HepG2 (cell line): ENCODE results near the gene BCL2A1. TPM values are rescaled to one million over a fixed set of nuclear protein-coding genes. Genes with fewer than 3 reads are reported as not detected.

Source experiments
- ATAC-seq: fragments of 200-7000 bp; cut with Tn5 transposase; 3 replicates; pipeline ENCODE4 v1.9.1; 2020; ENCODE audit warnings: mild to moderate bottlenecking, moderate library complexity
- BruUV-seq: library from RNA; stranded (reverse); fragments of 400-500 nt; replicated peaks from 2 replicates; lab custom pipeline; 2021; lab: Mats Ljungman, UMichigan
- CTCF ChIA-PET: fragments of 300-600 bp; formaldehyde crosslinking; extraction: SDS; loops from one replicate; lab custom pipeline; 2021; ENCODE audit warnings: low total read pairs, inconsistent platforms, low intra/inter-chr PET ratio; lab: Yijun Ruan, JAX
- POLR2A ChIA-PET: fragments of 350-600 bp; sonication (Branson Sonifier 250); formaldehyde crosslinking; loops from one replicate; lab custom pipeline; 2020; ENCODE audit warnings: antibody characterized with exemption, inconsistent platforms; lab: Yijun Ruan, JAX
- DNase-seq: peaks from one replicate; pipeline ENCODE4 v3.0.0-alpha.2; 2015; ENCODE audit warnings: low spot score
- FAIRE-seq: peaks from 3 replicates; lab custom pipeline; 2011; peaks lifted over from hg19 to GRCh38; lab: Jason Lieb, UNC
- H2AFZ ChIP-seq: one replicate; pipeline ENCODE4 v1.6.1; 2011; ENCODE audit warnings: low read length, inconsistent platforms
- H3K27ac ChIP-seq: fragments of 300-600 bp; 3 replicates; pipeline ENCODE4 v1.8.0; 2011; ENCODE audit warnings: mixed run types, mild to moderate bottlenecking, mixed read lengths, low read length, inconsistent platforms; ENCODE audit not compliant: insufficient read depth; ENCODE audit errors: extremely low read length
- H3K27me3 ChIP-seq, 2 experiments: fragments of 200-600 bp in 1 of 2; 2 replicates in 1 of 2; 3 replicates in 1 of 2; pipeline versions ENCODE4 v1.6.0 to v1.8.0; 2011; ENCODE audit warnings: low read length in 2 of 2, mild to moderate bottlenecking in 2 of 2, moderate library complexity in 2 of 2, inconsistent platforms in 1 of 2; ENCODE audit not compliant: insufficient read depth in 2 of 2, control insufficient read depth in 1 of 2
- H3K36me3 ChIP-seq, 2 experiments: fragments of 200-600 bp in 1 of 2; replicated peaks in 1 of 2; 2 replicates in 1 of 2; 3 replicates in 1 of 2; pipeline versions ENCODE4 v1.5.1 to v1.8.0; 2011; ENCODE audit warnings: low read length in 2 of 2, inconsistent platforms in 1 of 2; ENCODE audit not compliant: insufficient read depth in 2 of 2, control insufficient read depth in 1 of 2
- H3K4me1 ChIP-seq: 2 replicates; pipeline ENCODE4 v1.5.1; 2012; ENCODE audit warnings: low read length, inconsistent platforms; ENCODE audit not compliant: insufficient read depth
- H3K4me2 ChIP-seq: 2 replicates; pipeline ENCODE4 v1.6.0; 2011; ENCODE audit warnings: low read depth, low read length, inconsistent platforms
- H3K4me3 ChIP-seq, 3 experiments: fragments of 200-600 bp in 1 of 3; sonication (generic), shearing (Covaris generic) in 1 of 3; replicated peaks in 1 of 3; 2 replicates each; pipeline ENCODE4 v1.5.1; 2011 to 2016; ENCODE audit warnings: low read length in 3 of 3, inconsistent platforms in 2 of 3, low read depth in 2 of 3, mild to moderate bottlenecking in 2 of 3, control low read depth in 1 of 3, mixed read lengths in 1 of 3; ENCODE audit not compliant: insufficient read depth in 1 of 3
- H3K79me2 ChIP-seq: one replicate; pipeline ENCODE4 v1.6.1; 2011; ENCODE audit warnings: low read length, inconsistent platforms; ENCODE audit not compliant: insufficient read depth
- H3K9ac ChIP-seq: 2 replicates; pipeline ENCODE4 v1.6.0; 2011; ENCODE audit warnings: mild to moderate bottlenecking, low read depth, low read length, inconsistent platforms; ENCODE audit not compliant: insufficient read depth
- H3K9me3 ChIP-seq: 2 replicates; pipeline ENCODE4 v1.5.1; 2012; ENCODE audit warnings: mild to moderate bottlenecking, low read length
- H4K20me1 ChIP-seq: 2 replicates; pipeline ENCODE4 v1.6.0; 2011; ENCODE audit warnings: inconsistent platforms, mild to moderate bottlenecking, low read length, moderate library complexity; ENCODE audit not compliant: insufficient read depth
- FOXM1 ChIP-seq: sonication (generic); formaldehyde crosslinking; IDR thresholded peaks from 2 replicates; pipeline ENCODE4 v1.5.0; 2020; ENCODE audit warnings: missing genetic modification reagents
- MAFF ChIP-seq: IDR thresholded peaks from 2 replicates; pipeline ENCODE4 v1.6.1; 2011; ENCODE audit warnings: low read depth, low read length, improper control_type of control experiment
- MAFK ChIP-seq, 2 experiments: IDR thresholded peaks in 1 of 2; conservative IDR thresholded peaks in 1 of 2; 2 replicates each; pipeline ENCODE4 v1.6.1; 2011; ENCODE audit warnings: improper control_type of control experiment in 2 of 2, low read length in 2 of 2
- TGIF2 ChIP-seq: IDR thresholded peaks from 2 replicates; pipeline ENCODE4 v1.6.1; 2016; ENCODE audit warnings: control low read depth, missing compliant biosample characterization
- TOPORS ChIP-seq: sonication (generic); formaldehyde crosslinking; IDR thresholded peaks from 2 replicates; pipeline ENCODE4 v1.8.0; 2023; ENCODE audit warnings: mild to moderate bottlenecking, missing genetic modification reagents
- U2AF1 ChIP-seq: fragments of 200-400 bp; formaldehyde crosslinking; optimal IDR thresholded peaks from 2 replicates; pipeline ENCODE3; 2017; ENCODE audit warnings: mild to moderate bottlenecking, low read depth, low read length
- ZNF749 ChIP-seq: sonication (generic); formaldehyde crosslinking; IDR thresholded peaks from 2 replicates; pipeline ENCODE4 v1.8.0; 2022; ENCODE audit warnings: mild to moderate bottlenecking, missing genetic modification reagents, moderate library complexity, borderline replicate concordance
- WGBS: methylation state at CpG from one replicate; pipeline ENCODE4 v1.1.6; 2017; ENCODE audit warnings: low lambda C conversion rate; 5-methylcytosine and 5-hydroxymethylcytosine counted together
- in situ Hi-C: cut with HindIII; loops from 2 replicates; pipeline ENCODE4 v1.10.0; 2017; ENCODE audit warnings: low pct_unique_long_range_greater_than_20kb; ENCODE audit not compliant: extremely low pct_ligation_motif_present
- intact Hi-C: fragments of 100-400 bp; cut with micrococcal nuclease; formaldehyde crosslinking; loops from one replicate; pipeline ENCODE4 v1.10.0; 2022; ENCODE audit not compliant: unreplicated experiment
- polyA plus RNA-seq, 8 experiments: library from polyadenylated mRNA; depleted of rRNA in 3 of 8; stranded (reverse) in 7 of 8; unstranded in 1 of 8; fragments of >200 nt; fragmentation: Illumina TruSeq in 4 of 8; extraction: Trizol in 4 of 8; gene quantifications; 2 replicates each; pipeline versions ENCODE4 v1.2.1 to v1.2.3, GENCODE V29; 2011 to 2016; ENCODE audit warnings: low read depth in 4 of 8, missing spikeins in 1 of 8, mixed read lengths in 1 of 8; ENCODE audit not compliant: insufficient read depth in 1 of 8
- total RNA-seq, 5 experiments: library from RNA; depleted of rRNA; stranded (reverse); fragments of >200 nt; fragmentation: Illumina TruSeq; extraction: Trizol; gene quantifications; 2 replicates each; pipeline ENCODE4 v1.2.3, GENCODE V29; 2016; ENCODE audit warnings: low read depth in 1 of 5
- TF ChIP-seq, protein P1 (sequence below): sonication (generic); formaldehyde crosslinking; conservative IDR thresholded peaks from 2 replicates; pipeline ENCODE4 v1.4.0; 2020; ENCODE audit warnings: missing genetic modification reagents
- TF ChIP-seq, protein P2 (sequence below): sonication (generic); formaldehyde crosslinking; conservative IDR thresholded peaks from 2 replicates; pipeline ENCODE4 v1.4.0; 2020; ENCODE audit warnings: mild to moderate bottlenecking, missing genetic modification reagents, moderate library complexity

The BCL2A1 gene
- total and polyA plus RNA-seq, 2 of the 13 experiments (the other 11 are each of a cell fraction or from before 2014, with no cell fraction given): 0.08 to 0.31 TPM

- ChIA-PET CTCF (no interaction called here), POLR2A (no interaction called here)
- no peaks in the 10 kb centered on the region for H3K9me3 ChIP-seq
- no peak for ATAC-seq
- H3K9ac ChIP-seq: no peak overlapping the region
- no peak overlapping the region for H3K27ac ChIP-seq
- no TSS peak for BruUV-seq
- TF ChIP-seq ZNF749 (no peak), MAFK (conservative IDR thresholded peaks at IDR 0.05 in 1 of 2, IDR thresholded peaks at IDR 0.05 in 1 of 2; ENCODE audit: low read length in 2 of 2) (peak; percentile 65 to 75; a peak in 3 of 4 replicates), TGIF2 (no peak), MAFF (peak; percentile 56; the same call in 1 of the 2 replicates)
- no peak overlapping the region for H3K4me3 ChIP-seq
- no peaks in the 10 kb centered on the region for H4K20me1 ChIP-seq
- in situ Hi-C loops (loop anchor here (25.0 kb wide), 1 partner anchor 310 kb away; no protein-coding TSS in a partner anchor), intact Hi-C loops (no loop called here)
- no peak overlapping the region for H3K4me2 ChIP-seq
- FAIRE-seq: no peak
- no peaks in the 10 kb centered on the region for H3K79me2 ChIP-seq
- WGBS: 96% methylated on average over 3 of the region's 3 CpGs
- no peak overlapping the region for H2AFZ ChIP-seq
- no peak for DNase-seq
- peaks cover 13% of the 10 kb centered on the region for H3K4me1 ChIP-seq
- H3K36me3 ChIP-seq: no peaks in the 10 kb centered on the region
- no peaks in the 10 kb centered on the region for H3K27me3 ChIP-seq
Measured at GRCh38 chr15:80002267-80002666, 31.3 kb upstream of the BCL2A1 start.

DNA sequence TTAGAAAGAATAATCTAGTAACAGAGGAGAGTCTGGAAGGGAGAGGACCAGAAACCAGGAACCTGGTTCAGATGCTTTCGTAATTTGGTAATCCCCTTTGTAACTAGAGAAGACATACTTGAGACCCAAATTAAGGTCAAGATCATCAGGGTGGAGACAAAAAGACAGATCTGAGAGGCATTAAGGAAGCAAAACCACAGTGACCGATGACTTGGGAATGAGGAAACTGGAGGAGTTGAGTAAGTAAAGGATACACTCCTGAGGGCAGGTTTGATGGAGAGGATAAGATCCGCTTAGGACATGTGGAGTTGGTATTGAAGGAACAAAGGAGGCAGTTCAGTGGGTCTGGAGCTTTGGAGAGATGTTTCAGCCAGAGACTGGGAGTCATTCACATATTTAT is 23.6 kb upstream of the BCL2A1 start:
- in situ Hi-C loops: loop anchor here (5.0 kb wide), 1 partner anchor 97 kb away; the partner anchor contains the start of gene MTHFS
- H3K4me2 ChIP-seq: no peak overlapping the region

More for the DNA sequence above, 23.6 kb upstream of the BCL2A1 start:
- H3K4me1 ChIP-seq: peaks cover 5% of the 10 kb centered on the region; the same call in 1 of the 2 replicates
- ATAC-seq: no peak
- no peak for FAIRE-seq
- no peaks in the 10 kb centered on the region for H3K36me3 ChIP-seq
- TF ChIP-seq U2AF1 (no peak), TOPORS (no peak), FOXM1 (CRISPR knock-in tag) (no peak)
- TF ChIP-seq, protein P1, sequence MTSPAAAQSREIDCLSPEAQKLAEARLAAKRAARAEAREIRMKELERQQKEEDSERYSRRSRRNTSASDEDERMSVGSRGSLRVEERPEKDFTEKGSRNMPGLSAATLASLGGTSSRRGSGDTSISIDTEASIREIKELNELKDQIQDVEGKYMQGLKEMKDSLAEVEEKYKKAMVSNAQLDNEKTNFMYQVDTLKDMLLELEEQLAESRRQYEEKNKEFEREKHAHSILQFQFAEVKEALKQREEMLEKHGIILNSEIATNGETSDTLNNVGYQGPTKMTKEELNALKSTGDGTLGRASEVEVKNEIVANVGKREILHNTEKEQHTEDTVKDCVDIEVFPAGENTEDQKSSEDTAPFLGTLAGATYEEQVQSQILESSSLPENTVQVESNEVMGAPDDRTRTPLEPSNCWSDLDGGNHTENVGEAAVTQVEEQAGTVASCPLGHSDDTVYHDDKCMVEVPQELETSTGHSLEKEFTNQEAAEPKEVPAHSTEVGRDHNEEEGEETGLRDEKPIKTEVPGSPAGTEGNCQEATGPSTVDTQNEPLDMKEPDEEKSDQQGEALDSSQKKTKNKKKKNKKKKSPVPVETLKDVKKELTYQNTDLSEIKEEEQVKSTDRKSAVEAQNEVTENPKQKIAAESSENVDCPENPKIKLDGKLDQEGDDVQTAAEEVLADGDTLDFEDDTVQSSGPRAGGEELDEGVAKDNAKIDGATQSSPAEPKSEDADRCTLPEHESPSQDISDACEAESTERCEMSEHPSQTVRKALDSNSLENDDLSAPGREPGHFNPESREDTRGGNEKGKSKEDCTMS (CRISPR knock-in tag): no peak
- TF ChIP-seq, protein P2, sequence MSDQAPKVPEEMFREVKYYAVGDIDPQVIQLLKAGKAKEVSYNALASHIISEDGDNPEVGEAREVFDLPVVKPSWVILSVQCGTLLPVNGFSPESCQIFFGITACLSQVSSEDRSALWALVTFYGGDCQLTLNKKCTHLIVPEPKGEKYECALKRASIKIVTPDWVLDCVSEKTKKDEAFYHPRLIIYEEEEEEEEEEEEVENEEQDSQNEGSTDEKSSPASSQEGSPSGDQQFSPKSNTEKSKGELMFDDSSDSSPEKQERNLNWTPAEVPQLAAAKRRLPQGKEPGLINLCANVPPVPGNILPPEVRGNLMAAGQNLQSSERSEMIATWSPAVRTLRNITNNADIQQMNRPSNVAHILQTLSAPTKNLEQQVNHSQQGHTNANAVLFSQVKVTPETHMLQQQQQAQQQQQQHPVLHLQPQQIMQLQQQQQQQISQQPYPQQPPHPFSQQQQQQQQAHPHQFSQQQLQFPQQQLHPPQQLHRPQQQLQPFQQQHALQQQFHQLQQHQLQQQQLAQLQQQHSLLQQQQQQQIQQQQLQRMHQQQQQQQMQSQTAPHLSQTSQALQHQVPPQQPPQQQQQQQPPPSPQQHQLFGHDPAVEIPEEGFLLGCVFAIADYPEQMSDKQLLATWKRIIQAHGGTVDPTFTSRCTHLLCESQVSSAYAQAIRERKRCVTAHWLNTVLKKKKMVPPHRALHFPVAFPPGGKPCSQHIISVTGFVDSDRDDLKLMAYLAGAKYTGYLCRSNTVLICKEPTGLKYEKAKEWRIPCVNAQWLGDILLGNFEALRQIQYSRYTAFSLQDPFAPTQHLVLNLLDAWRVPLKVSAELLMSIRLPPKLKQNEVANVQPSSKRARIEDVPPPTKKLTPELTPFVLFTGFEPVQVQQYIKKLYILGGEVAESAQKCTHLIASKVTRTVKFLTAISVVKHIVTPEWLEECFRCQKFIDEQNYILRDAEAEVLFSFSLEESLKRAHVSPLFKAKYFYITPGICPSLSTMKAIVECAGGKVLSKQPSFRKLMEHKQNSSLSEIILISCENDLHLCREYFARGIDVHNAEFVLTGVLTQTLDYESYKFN (CRISPR knock-in tag): no peak
- no peaks in the 10 kb centered on the region for H3K9me3 ChIP-seq
- DNase-seq: no peak
- H3K27ac ChIP-seq: no peak overlapping the region
- no peak overlapping the region for H2AFZ ChIP-seq
- no peaks in the 10 kb centered on the region; a peak in 1 of 5 replicates for H3K27me3 ChIP-seq
- ChIA-PET CTCF (no interaction called here), POLR2A (no interaction called here)
- no TSS peak for BruUV-seq
- H3K79me2 ChIP-seq: no peaks in the 10 kb centered on the region
- WGBS: 51% methylated on average over 3 of the region's 3 CpGs
- H3K9ac ChIP-seq: no peak overlapping the region
- H3K4me3 ChIP-seq: no peak overlapping the region
- no peaks in the 10 kb centered on the region for H4K20me1 ChIP-seq
- intact Hi-C loops: loop anchor here (5.0 to 10.0 kb wide), 2 partner anchors 60 to 142 kb away; partner anchors contain the start of gene ZFAND6
